SK-N-SH (cell line): ENCODE data around the gene ITGAE. TPM values are rescaled to one million over a fixed set of nuclear protein-coding genes. Genes with fewer than 3 reads are reported as not detected.

ENCODE experiments used
- CTCF ChIA-PET: fragments of 300-600, 350-600 bp; formaldehyde crosslinking; extraction: SDS; loops from one replicate; lab custom pipeline; 2021; lab: Yijun Ruan, JAX
- POLR2A ChIA-PET: fragments of 350-600 bp; sonication (Branson Sonifier 250); formaldehyde crosslinking; extraction: SDS; loops from one replicate; lab custom pipeline; 2020; ENCODE audit warnings: antibody characterized with exemption, inconsistent platforms; lab: Yijun Ruan, JAX
- DNase-seq: peaks from one replicate; pipeline ENCODE4 v3.0.0; 2012
- H2AFZ ChIP-seq: fragments of 200-600 bp; sonication (generic); 2 replicates; pipeline ENCODE4 v1.8.1; 2016; ENCODE audit warnings: antibody characterized with exemption, mild to moderate bottlenecking, low read depth
- H3F3A ChIP-seq: fragments of 200-600 bp; sonication (generic); replicated peaks from 2 replicates; pipeline ENCODE3; 2016; ENCODE audit warnings: antibody characterized with exemption, mild to moderate bottlenecking; ENCODE audit not compliant: insufficient read depth
- H3K27ac ChIP-seq, 2 experiments: fragments of 200-500 bp in 1 of 2; fragments of 200-600 bp in 1 of 2; sonication (Bioruptor generic) in 1 of 2; sonication (generic), shearing (Covaris generic) in 1 of 2; 2 replicates each; pipeline versions ENCODE4 v1.5.1 to v1.6.1; 2014 to 2016; ENCODE audit warnings: low read depth in 2 of 2, inconsistent platforms in 1 of 2, low read length in 1 of 2, mild to moderate bottlenecking in 1 of 2, mixed read lengths in 1 of 2
- H3K27me3 ChIP-seq: fragments of 200-600 bp; sonication (generic), shearing (Covaris generic); 2 replicates; pipeline ENCODE4 v1.6.1; 2016; ENCODE audit warnings: mixed run types; ENCODE audit not compliant: insufficient read depth
- H3K36me3 ChIP-seq, 2 experiments: fragments of 200-500 bp in 1 of 2; fragments of 200-600 bp in 1 of 2; sonication (Bioruptor generic) in 1 of 2; sonication (generic) in 1 of 2; replicated peaks in 1 of 2; 2 replicates each; pipeline versions ENCODE3 to v1.5.1; 2014 to 2016; ENCODE audit warnings: low read length in 1 of 2, mild to moderate bottlenecking in 1 of 2; ENCODE audit not compliant: insufficient read depth in 2 of 2, control insufficient read depth in 1 of 2
- H3K4me1 ChIP-seq, 2 experiments: fragments of 200-500 bp in 1 of 2; fragments of 200-600 bp in 1 of 2; sonication (Bioruptor generic) in 1 of 2; sonication (generic), shearing (Covaris generic) in 1 of 2; 2 replicates each; pipeline versions ENCODE4 v1.5.1 to v1.6.1; 2014 to 2016; ENCODE audit warnings: low read depth in 1 of 2, low read length in 1 of 2, mixed run types in 1 of 2; ENCODE audit not compliant: insufficient read depth in 2 of 2, control insufficient read depth in 1 of 2
- H3K4me2 ChIP-seq: fragments of 200-600 bp; sonication (generic), shearing (Covaris generic); 2 replicates; pipeline ENCODE4 v1.6.1; 2017; ENCODE audit warnings: mixed run types
- H3K4me3 ChIP-seq, 2 experiments: fragments of 200-500 bp in 1 of 2; fragments of 200-600 bp in 1 of 2; sonication (Bioruptor generic) in 1 of 2; sonication (generic), shearing (Covaris generic) in 1 of 2; 2 replicates each; pipeline versions ENCODE4 v1.5.1 to v1.8.1; 2014 to 2016; ENCODE audit warnings: low read depth in 2 of 2, inconsistent platforms in 1 of 2, low read length in 1 of 2, mild to moderate bottlenecking in 1 of 2, mixed read lengths in 1 of 2, moderate library complexity in 1 of 2
- H3K79me2 ChIP-seq: fragments of 200-600 bp; sonication (generic); 2 replicates; pipeline ENCODE4 v1.8.1; 2017; ENCODE audit warnings: mild to moderate bottlenecking; ENCODE audit not compliant: insufficient read depth
- H3K9ac ChIP-seq: fragments of 200-600 bp; sonication (generic); 2 replicates; pipeline ENCODE4 v1.6.1; 2017; ENCODE audit warnings: mixed run types
- H3K9me2 ChIP-seq: fragments of 200-600 bp; sonication (generic); 2 replicates; pipeline ENCODE4 v1.6.1; 2017; ENCODE audit warnings: mixed run types
- H3K9me3 ChIP-seq: fragments of 200-600 bp; sonication (generic); 2 replicates; pipeline ENCODE4 v1.6.1; 2017; ENCODE audit warnings: mixed run types, mild to moderate bottlenecking, moderate library complexity
- H4K20me1 ChIP-seq: fragments of 200-600 bp; sonication (generic); 2 replicates; pipeline ENCODE4 v1.6.1; 2017; ENCODE audit warnings: mild to moderate bottlenecking, mixed run types; ENCODE audit not compliant: insufficient read depth
- CHD2 ChIP-seq: fragments of 150-350 bp; IDR thresholded peaks from 2 replicates; pipeline ENCODE4 v1.6.1; 2018; ENCODE audit warnings: low read length; ENCODE audit not compliant: partially characterized antibody
- EP300 ChIP-seq, 2 experiments: IDR thresholded peaks; 2 replicates each; pipeline versions ENCODE4 v1.4.0 to v1.6.1; 2012; ENCODE audit warnings: borderline replicate concordance in 1 of 2, low read depth in 1 of 2, low read length in 1 of 2
- EZH2phosphoT487 ChIP-seq: fragments of 200-600 bp; sonication (generic); IDR thresholded peaks from 2 replicates; pipeline ENCODE4 v1.6.1; 2017; ENCODE audit warnings: low read depth, mixed run types, mild to moderate bottlenecking, antibody characterized with exemption, moderate library complexity, borderline replicate concordance
- FOSL2 ChIP-seq: IDR thresholded peaks from 2 replicates; pipeline ENCODE4 v1.4.0; 2012; ENCODE audit warnings: low read depth, mild to moderate bottlenecking, moderate library complexity, borderline replicate concordance
- FOXM1 ChIP-seq: IDR thresholded peaks from 2 replicates; pipeline ENCODE4 v1.4.0; 2012; ENCODE audit warnings: low read depth, mild to moderate bottlenecking
- GABPA ChIP-seq: IDR thresholded peaks from 2 replicates; pipeline ENCODE4 v1.4.0; 2012; ENCODE audit warnings: low read depth, mild to moderate bottlenecking
- NFIC ChIP-seq: IDR thresholded peaks from 2 replicates; pipeline ENCODE4 v1.4.0; 2012; ENCODE audit warnings: borderline replicate concordance
- NRF1 ChIP-seq: IDR thresholded peaks from 2 replicates; pipeline ENCODE4 v1.6.1; 2012; ENCODE audit warnings: low read depth, mild to moderate bottlenecking, low read length
- RAD21 ChIP-seq: IDR thresholded peaks from 2 replicates; pipeline ENCODE4 v1.6.1; 2012; ENCODE audit warnings: mild to moderate bottlenecking, low read length
- RCOR1 ChIP-seq: fragments of 150-350 bp; IDR thresholded peaks from 2 replicates; pipeline ENCODE4 v1.6.1; 2017; ENCODE audit warnings: antibody characterized with exemption, low read length
- SMC3 ChIP-seq: IDR thresholded peaks from 2 replicates; pipeline ENCODE4 v1.6.1; 2012; ENCODE audit warnings: low read depth, low read length, improper control_type of control experiment
- TAF1 ChIP-seq: IDR thresholded peaks from 2 replicates; pipeline ENCODE4 v1.6.1; 2012; ENCODE audit warnings: low read depth, mild to moderate bottlenecking, low read length, moderate library complexity, borderline replicate concordance
- YY1 ChIP-seq: IDR thresholded peaks from 2 replicates; pipeline ENCODE4 v1.4.0; 2012; ENCODE audit warnings: low read depth, mild to moderate bottlenecking
- WGBS: methylation state at CpG from one replicate; pipeline ENCODE4 v1.1.6; 2017; ENCODE audit warnings: low lambda C conversion rate; 5-methylcytosine and 5-hydroxymethylcytosine counted together
- polyA plus RNA-seq, 3 experiments: library from polyadenylated mRNA; depleted of rRNA; stranded (reverse); fragments of >200 nt; gene quantifications; 2 replicates each; pipeline ENCODE4 v1.2.3, GENCODE V29; 2012
- TF ChIP-seq, protein P1 (sequence below): IDR thresholded peaks from 2 replicates; pipeline ENCODE4 v1.6.1; 2012; ENCODE audit warnings: mild to moderate bottlenecking, low read depth, low read length, moderate library complexity
- TF ChIP-seq, protein P2 (sequence below): IDR thresholded peaks from 2 replicates; pipeline ENCODE4 v1.4.0; 2012; ENCODE audit warnings: low read depth
- TF ChIP-seq, protein P3 (sequence below): fragments of 200-600 bp; sonication (generic); IDR thresholded peaks from 2 replicates; pipeline ENCODE4 v1.6.1; 2017; ENCODE audit warnings: antibody characterized with exemption, mild to moderate bottlenecking, moderate library complexity

ITGAE gene
- polyA plus RNA-seq, 1 of the 3 experiments (the other 2 are of a cell fraction) = 56.7 TPM

DNA sequence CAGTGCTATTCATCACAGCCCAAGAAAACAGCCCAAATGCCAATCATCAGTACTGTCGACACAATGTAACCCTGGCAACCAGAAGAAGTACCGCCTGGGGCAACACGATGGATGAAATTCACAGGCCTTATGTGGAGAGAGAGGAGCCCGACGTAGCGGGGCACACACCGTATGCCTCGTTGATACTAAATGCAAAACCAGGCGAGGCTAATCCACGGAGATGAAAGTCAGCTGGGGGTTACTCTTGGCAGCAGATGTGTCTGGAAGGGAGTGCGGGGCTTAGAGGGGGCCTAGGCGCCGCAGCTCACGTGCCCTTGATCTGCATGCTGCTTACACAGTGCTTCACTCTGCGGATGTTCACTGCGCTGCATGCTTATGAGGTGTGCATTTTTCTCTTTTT, 29.8 kb downstream of the ITGAE start:
- Histone ChIP-seq H3K9me3 (no peaks in the 10 kb centered on the region), H3K4me3 (no peak overlapping the region), H3K9me2 (no peaks in the 10 kb centered on the region), H3K36me3 (no peaks in the 10 kb centered on the region), H3K27me3 (no peaks in the 10 kb centered on the region), H3K9ac (no peak overlapping the region), H3K79me2 (no peaks in the 10 kb centered on the region), H3F3A (no peaks in the 10 kb centered on the region), H3K27ac (no peak overlapping the region), H3K4me1 (no peaks in the 10 kb centered on the region), H4K20me1 (no peaks in the 10 kb centered on the region), H2AFZ (no peak overlapping the region), H3K4me2 (no peak overlapping the region)
- CTCF ChIA-PET = no interaction called here
- 78% methylated on average over 16 of the region's 16 CpGs for WGBS
- POLR2A ChIA-PET = no interaction called here
- no peak for TF ChIP-seq RAD21
- no peak for TF ChIP-seq GABPA
- TF ChIP-seq EZH2phosphoT487 = no peak
- TF ChIP-seq NFIC = no peak
- TF ChIP-seq FOXM1 = no peak
- no peak for TF ChIP-seq CHD2
- no peak for TF ChIP-seq EP300 (IDR thresholded peaks at IDR 0.05; ENCODE audit: borderline replicate concordance in 1 of 2, low read depth in 1 of 2, low read length in 1 of 2)
- no peak for TF ChIP-seq SMC3
- no peak for TF ChIP-seq TAF1
- TF ChIP-seq NRF1 = no peak
- TF ChIP-seq, protein P1, sequence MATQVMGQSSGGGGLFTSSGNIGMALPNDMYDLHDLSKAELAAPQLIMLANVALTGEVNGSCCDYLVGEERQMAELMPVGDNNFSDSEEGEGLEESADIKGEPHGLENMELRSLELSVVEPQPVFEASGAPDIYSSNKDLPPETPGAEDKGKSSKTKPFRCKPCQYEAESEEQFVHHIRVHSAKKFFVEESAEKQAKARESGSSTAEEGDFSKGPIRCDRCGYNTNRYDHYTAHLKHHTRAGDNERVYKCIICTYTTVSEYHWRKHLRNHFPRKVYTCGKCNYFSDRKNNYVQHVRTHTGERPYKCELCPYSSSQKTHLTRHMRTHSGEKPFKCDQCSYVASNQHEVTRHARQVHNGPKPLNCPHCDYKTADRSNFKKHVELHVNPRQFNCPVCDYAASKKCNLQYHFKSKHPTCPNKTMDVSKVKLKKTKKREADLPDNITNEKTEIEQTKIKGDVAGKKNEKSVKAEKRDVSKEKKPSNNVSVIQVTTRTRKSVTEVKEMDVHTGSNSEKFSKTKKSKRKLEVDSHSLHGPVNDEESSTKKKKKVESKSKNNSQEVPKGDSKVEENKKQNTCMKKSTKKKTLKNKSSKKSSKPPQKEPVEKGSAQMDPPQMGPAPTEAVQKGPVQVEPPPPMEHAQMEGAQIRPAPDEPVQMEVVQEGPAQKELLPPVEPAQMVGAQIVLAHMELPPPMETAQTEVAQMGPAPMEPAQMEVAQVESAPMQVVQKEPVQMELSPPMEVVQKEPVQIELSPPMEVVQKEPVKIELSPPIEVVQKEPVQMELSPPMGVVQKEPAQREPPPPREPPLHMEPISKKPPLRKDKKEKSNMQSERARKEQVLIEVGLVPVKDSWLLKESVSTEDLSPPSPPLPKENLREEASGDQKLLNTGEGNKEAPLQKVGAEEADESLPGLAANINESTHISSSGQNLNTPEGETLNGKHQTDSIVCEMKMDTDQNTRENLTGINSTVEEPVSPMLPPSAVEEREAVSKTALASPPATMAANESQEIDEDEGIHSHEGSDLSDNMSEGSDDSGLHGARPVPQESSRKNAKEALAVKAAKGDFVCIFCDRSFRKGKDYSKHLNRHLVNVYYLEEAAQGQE = no peak
- DNase-seq = no peak

GRCh38 chr17:3770466-3770865, 30.5 kb downstream of the ITGAE start:
- WGBS = 77% methylated on average over 8 of the region's 8 CpGs
- H3K9me3 ChIP-seq = no peaks in the 10 kb centered on the region
- no peaks in the 10 kb centered on the region for H3K9me2 ChIP-seq
- no peaks in the 10 kb centered on the region for H3K27me3 ChIP-seq
- no peaks in the 10 kb centered on the region for H4K20me1 ChIP-seq
- H3K79me2 ChIP-seq = no peaks in the 10 kb centered on the region
- ChIA-PET CTCF (no interaction called here), POLR2A (no interaction called here)
- no peaks in the 10 kb centered on the region for H3K36me3 ChIP-seq
- H3K27ac ChIP-seq = no peak overlapping the region
- H2AFZ ChIP-seq = no peak overlapping the region
- no peak for DNase-seq
- H3K4me3 ChIP-seq = no peak overlapping the region
- H3K4me1 ChIP-seq = no peaks in the 10 kb centered on the region
- H3F3A ChIP-seq = no peaks in the 10 kb centered on the region
- no peak overlapping the region for H3K4me2 ChIP-seq
- no peak overlapping the region for H3K9ac ChIP-seq
- TF ChIP-seq FOXM1 (no peak), CHD2 (no peak), SMC3 (no peak), YY1 (no peak), EZH2phosphoT487 (no peak), FOSL2 (no peak), RCOR1 (no peak), EP300 (IDR thresholded peaks at IDR 0.05; ENCODE audit: borderline replicate concordance in 1 of 2, low read depth in 1 of 2, low read length in 1 of 2) (no peak)
- TF ChIP-seq, protein P2, sequence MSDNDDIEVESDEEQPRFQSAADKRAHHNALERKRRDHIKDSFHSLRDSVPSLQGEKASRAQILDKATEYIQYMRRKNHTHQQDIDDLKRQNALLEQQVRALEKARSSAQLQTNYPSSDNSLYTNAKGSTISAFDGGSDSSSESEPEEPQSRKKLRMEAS = no peak
- TF ChIP-seq, protein P3, sequence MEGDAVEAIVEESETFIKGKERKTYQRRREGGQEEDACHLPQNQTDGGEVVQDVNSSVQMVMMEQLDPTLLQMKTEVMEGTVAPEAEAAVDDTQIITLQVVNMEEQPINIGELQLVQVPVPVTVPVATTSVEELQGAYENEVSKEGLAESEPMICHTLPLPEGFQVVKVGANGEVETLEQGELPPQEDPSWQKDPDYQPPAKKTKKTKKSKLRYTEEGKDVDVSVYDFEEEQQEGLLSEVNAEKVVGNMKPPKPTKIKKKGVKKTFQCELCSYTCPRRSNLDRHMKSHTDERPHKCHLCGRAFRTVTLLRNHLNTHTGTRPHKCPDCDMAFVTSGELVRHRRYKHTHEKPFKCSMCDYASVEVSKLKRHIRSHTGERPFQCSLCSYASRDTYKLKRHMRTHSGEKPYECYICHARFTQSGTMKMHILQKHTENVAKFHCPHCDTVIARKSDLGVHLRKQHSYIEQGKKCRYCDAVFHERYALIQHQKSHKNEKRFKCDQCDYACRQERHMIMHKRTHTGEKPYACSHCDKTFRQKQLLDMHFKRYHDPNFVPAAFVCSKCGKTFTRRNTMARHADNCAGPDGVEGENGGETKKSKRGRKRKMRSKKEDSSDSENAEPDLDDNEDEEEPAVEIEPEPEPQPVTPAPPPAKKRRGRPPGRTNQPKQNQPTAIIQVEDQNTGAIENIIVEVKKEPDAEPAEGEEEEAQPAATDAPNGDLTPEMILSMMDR = no peak
- TF ChIP-seq, all 33 proteins: peak for 0
